ENCODE data around the gene ATE1. TPM values are rescaled to one million over a fixed set of nuclear protein-coding genes. Genes with fewer than 3 reads are reported as not detected.

ATE1 gene
- total RNA-seq, 1 donor from 2014 or later = 27.6 TPM

DNA sequence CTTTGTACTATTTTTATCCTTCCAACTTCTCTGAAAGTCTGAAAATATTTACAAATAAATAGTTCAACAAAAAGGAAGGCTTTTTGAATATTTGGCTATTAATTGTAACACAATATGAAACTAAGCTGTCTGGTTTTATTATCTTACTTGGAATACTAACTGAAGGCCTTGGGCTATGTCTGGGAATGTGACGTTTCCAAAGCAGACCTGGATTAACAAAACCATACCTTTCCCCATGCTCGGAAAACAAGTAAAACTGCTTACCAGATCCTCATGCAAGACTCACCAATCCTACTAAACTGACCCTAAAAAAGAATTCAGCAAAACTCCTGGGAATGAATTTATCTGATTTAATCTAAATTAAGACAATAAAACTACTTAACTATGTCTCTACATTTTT, 116.4 kb downstream of the ATE1 start:
- TF ChIP-seq, protein P1, sequence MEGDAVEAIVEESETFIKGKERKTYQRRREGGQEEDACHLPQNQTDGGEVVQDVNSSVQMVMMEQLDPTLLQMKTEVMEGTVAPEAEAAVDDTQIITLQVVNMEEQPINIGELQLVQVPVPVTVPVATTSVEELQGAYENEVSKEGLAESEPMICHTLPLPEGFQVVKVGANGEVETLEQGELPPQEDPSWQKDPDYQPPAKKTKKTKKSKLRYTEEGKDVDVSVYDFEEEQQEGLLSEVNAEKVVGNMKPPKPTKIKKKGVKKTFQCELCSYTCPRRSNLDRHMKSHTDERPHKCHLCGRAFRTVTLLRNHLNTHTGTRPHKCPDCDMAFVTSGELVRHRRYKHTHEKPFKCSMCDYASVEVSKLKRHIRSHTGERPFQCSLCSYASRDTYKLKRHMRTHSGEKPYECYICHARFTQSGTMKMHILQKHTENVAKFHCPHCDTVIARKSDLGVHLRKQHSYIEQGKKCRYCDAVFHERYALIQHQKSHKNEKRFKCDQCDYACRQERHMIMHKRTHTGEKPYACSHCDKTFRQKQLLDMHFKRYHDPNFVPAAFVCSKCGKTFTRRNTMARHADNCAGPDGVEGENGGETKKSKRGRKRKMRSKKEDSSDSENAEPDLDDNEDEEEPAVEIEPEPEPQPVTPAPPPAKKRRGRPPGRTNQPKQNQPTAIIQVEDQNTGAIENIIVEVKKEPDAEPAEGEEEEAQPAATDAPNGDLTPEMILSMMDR (conservative IDR thresholded peaks at IDR 0.05) = no peak
- Mint-ChIP-seq H3K4me3 (no peak overlapping the region), H3K36me3 (ENCODE audit: low read depth) (peaks cover 3% of the 10 kb centered on the region), H3K27me3 (ENCODE audit: low read depth) (no peaks in the 10 kb centered on the region), H3K27ac (ENCODE audit: unreplicated experiment) (no peak overlapping the region), H3K4me1 (no peaks in the 10 kb centered on the region), H3K9me3 (no peaks in the 10 kb centered on the region)
- no peak for DNase-seq (ENCODE audit: low read depth, low spot score)

DNA sequence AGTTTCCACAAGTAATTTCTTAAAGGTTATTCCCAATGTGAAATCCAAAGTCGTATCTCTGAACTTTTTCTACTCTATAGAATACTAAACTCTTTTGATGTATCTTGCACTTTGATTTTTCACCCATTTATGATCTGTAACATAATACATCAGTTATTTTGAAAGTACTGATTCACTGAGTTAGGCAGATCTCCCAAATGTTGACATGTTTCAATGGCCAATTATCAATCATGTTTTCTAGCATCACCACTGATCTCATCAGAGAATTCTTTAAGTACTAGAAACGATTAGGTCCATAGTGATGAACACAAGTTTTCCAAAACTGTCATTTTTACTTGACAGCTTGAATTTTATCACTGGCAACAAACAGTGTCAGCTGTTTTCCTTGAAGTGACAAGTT, 119.0 kb downstream of the ATE1 start:
- Mint-ChIP-seq H3K9me3 (no peaks in the 10 kb centered on the region), H3K27me3 (ENCODE audit: low read depth) (no peaks in the 10 kb centered on the region), H3K4me1 (no peaks in the 10 kb centered on the region), H3K4me3 (no peak overlapping the region), H3K36me3 (ENCODE audit: low read depth) (no peaks in the 10 kb centered on the region), H3K27ac (ENCODE audit: unreplicated experiment) (no peak overlapping the region)
- no peak for DNase-seq (ENCODE audit: low read depth, low spot score)
- TF ChIP-seq, protein P1 (conservative IDR thresholded peaks at IDR 0.05) = no peak

DNA sequence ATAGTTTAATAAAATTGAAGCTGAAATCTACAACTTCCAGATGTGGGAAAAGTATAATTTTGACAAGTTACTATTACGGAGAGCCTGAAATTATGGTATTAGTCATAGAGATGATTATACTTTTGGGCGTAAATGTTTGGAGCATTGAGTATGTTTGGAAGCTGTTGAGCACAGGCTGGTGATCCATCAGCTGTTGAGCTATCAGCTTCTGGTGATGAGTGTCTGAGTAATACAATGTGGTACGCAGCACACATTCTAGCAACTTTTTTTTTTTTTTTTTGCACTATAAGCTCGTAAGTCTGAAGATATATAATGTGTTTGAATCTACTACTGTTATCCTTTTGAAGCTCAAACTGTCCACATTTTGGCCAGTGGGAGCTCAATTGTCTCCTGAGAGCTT, 123.4 kb downstream of the ATE1 start:
- H3K36me3 Mint-ChIP-seq (ENCODE audit: low read depth) = peaks cover 3% of the 10 kb centered on the region
- H3K27ac Mint-ChIP-seq (ENCODE audit: unreplicated experiment) = no peak overlapping the region
- no peak for DNase-seq (ENCODE audit: low read depth, low spot score)
- H3K4me3 Mint-ChIP-seq = no peak overlapping the region
- peaks cover 6% of the 10 kb centered on the region for H3K4me1 Mint-ChIP-seq
- TF ChIP-seq, protein P1 (conservative IDR thresholded peaks at IDR 0.05) = no peak
- H3K27me3 Mint-ChIP-seq (ENCODE audit: low read depth) = no peaks in the 10 kb centered on the region
- H3K9me3 Mint-ChIP-seq = no peaks in the 10 kb centered on the region

DNA sequence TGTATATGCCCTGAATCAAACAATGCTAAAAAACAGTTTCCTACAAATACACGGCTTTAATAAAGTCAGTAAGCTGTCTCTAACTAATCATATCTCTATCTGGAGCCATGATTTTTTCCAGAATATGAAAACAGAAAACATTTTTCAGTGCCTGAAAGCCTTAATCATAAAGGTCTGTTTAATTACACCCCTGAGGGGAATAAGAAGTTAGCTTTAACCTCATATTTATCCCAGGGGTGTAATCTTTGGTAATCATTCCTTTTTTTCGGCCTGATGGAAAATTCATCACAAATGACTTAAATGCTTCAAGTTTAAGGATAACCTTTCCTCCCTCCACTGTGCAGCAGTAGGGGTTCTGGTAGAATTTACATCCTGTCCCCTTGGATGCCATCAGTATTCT, 124.2 kb downstream of the ATE1 start:
- TF ChIP-seq, protein P1 (conservative IDR thresholded peaks at IDR 0.05) = no peak
- Mint-ChIP-seq H3K27me3 (ENCODE audit: low read depth) (no peaks in the 10 kb centered on the region), H3K9me3 (no peaks in the 10 kb centered on the region), H3K4me1 (peaks cover 6% of the 10 kb centered on the region), H3K36me3 (ENCODE audit: low read depth) (peaks cover 3% of the 10 kb centered on the region), H3K27ac (ENCODE audit: unreplicated experiment) (no peak overlapping the region), H3K4me3 (no peak overlapping the region)
- no peak for DNase-seq (ENCODE audit: low read depth, low spot score)

DNA sequence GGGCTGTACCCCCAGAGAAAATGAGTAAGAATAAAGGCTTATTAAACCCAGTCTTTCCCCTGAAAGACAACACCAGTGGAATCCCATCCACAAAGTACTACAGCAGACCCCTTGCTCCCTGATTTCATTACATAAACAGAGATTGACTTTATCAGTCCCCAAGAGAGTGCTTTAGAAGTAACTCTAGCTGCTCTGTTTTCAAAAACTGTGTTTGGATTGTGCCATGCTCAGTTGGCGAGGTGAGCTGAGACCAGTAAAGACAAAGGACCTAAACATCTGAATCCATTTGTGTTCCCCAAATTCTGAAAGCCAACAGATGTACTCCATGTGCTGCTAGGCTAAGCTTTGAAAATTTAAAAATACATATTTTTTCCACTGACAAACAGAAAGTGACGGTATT, 127.0 kb downstream of the ATE1 start:
- no peak for DNase-seq (ENCODE audit: low read depth, low spot score)
- H3K9me3 Mint-ChIP-seq = no peaks in the 10 kb centered on the region
- H3K4me1 Mint-ChIP-seq = peaks cover 15% of the 10 kb centered on the region
- no peaks in the 10 kb centered on the region for H3K27me3 Mint-ChIP-seq (ENCODE audit: low read depth)
- peaks cover 6% of the 10 kb centered on the region for H3K36me3 Mint-ChIP-seq (ENCODE audit: low read depth)
- TF ChIP-seq, protein P1 (conservative IDR thresholded peaks at IDR 0.05) = no peak
- H3K27ac Mint-ChIP-seq (ENCODE audit: unreplicated experiment) = no peak overlapping the region
- no peak overlapping the region for H3K4me3 Mint-ChIP-seq

DNA sequence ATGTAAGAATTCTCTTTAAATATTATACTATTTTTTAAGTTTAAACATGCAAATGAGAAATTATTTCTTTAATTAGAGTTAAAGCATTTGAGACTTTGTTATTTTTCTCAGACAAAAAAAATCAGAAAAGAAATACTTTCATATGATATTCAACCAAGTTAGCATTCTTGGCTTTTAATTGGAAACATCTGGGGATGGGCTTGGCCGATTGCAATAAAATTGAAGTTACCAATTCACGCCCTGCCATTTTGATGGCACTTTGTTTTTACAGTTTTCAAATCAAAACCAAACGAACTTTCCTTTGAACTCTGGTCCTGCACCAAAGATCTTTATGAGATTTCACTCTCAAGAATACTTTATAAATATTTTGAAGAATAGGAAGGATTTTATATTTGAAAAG, 127.7 kb downstream of the ATE1 start:
- Mint-ChIP-seq H3K27ac (ENCODE audit: unreplicated experiment) (no peak overlapping the region), H3K27me3 (ENCODE audit: low read depth) (no peaks in the 10 kb centered on the region), H3K4me1 (peaks cover 15% of the 10 kb centered on the region), H3K9me3 (no peaks in the 10 kb centered on the region), H3K36me3 (ENCODE audit: low read depth) (peaks cover 6% of the 10 kb centered on the region), H3K4me3 (no peak overlapping the region)
- TF ChIP-seq, protein P1 (conservative IDR thresholded peaks at IDR 0.05) = no peak
- DNase-seq (ENCODE audit: low read depth, low spot score) = no peak

Data from neural crest cell (in vitro differentiated cells).